ENCODE data around the gene EEF1AKMT3.

Gene EEF1AKMT3

DNA sequence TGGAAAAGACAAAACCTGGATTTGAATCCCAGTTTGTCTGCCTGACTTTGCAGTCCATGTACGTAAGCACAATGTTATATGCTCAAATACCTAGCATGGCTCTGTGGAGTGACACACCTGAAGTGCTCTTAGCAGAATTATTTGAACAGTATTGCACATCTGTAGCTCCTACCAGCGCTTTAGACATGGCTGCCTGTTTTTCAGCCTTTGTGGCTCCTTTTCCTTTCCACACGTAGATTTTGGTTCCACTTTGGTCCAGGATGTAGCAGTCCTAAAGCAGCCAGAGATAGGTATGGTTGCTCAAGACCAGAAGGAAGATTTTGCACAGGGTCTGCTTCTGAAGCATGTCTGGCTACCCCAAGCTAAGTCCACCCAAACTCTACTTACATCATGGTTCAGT, 37.0 kb downstream of the EEF1AKMT3 start:
- H3K4me2 ChIP-seq (ENCODE audit: insufficient read depth, low read length, poor library complexity, severe bottlenecking), result no peak overlapping the region
- no peak overlapping the region for H3K27ac ChIP-seq (replicated peaks; ENCODE audit: low read length)
- H3K23ac ChIP-seq (ENCODE audit: low read depth, low read length, poor library complexity), result no peak overlapping the region
- no peak overlapping the region for H2AK5ac ChIP-seq (ENCODE audit: low read depth, low read length)
- peaks cover 11 to 47% of the 10 kb centered on the region in 2 donors for H3K36me3 ChIP-seq (replicated peaks in 1 of 2; ENCODE audit: control insufficient read depth in 2 of 2, insufficient read depth in 2 of 2, low read length in 2 of 2)
- no peak overlapping the region for H4K91ac ChIP-seq (ENCODE audit: low read depth, low read length, poor library complexity)
- H3K9me3 ChIP-seq (replicated peaks in 1 of 2; ENCODE audit: control insufficient read depth in 2 of 2, insufficient read depth in 1 of 2, low read depth in 1 of 2, low read length in 2 of 2), result no peaks in the 10 kb centered on the region
- no peak overlapping the region for H3K18ac ChIP-seq (ENCODE audit: low read length)
- no peak overlapping the region for H3K4me3 ChIP-seq (ENCODE audit: low read length in 2 of 2)
- H3K4me1 ChIP-seq (ENCODE audit: control insufficient read depth in 2 of 2, insufficient read depth in 1 of 2, low read depth in 1 of 2, low read length in 2 of 2), result no peaks in the 10 kb centered on the region
- H2BK15ac ChIP-seq (ENCODE audit: low read length), result no peak overlapping the region
- peaks cover 0 to 2% (median 0%) of the 10 kb centered on the region in 3 experiments for H3K27me3 ChIP-seq (ENCODE audit: control insufficient read depth in 3 of 3, insufficient read depth in 3 of 3, low read depth in 1 of 3, low read length in 3 of 3)
- no peak overlapping the region for H2BK12ac ChIP-seq (ENCODE audit: low read length)
- H4K8ac ChIP-seq (ENCODE audit: low read depth, low read length), result no peak overlapping the region
- H3K4ac ChIP-seq (ENCODE audit: low read length), result no peak overlapping the region
- DNase-seq (ENCODE audit: low spot score), result no peak
- WGBS, 2 donors (ENCODE audit: extremely low coverage in 2 of 2, insufficient read length in 2 of 2, insufficient replicate concordance in 1 of 2), result no CpG with 5 or more reads among the region's 3 CpGs
- H2BK120ac ChIP-seq (ENCODE audit: low read depth, low read length), result no peak overlapping the region
- H2AFZ ChIP-seq (ENCODE audit: low read length), result no peak overlapping the region
- H3K9ac ChIP-seq (ENCODE audit: low read depth, low read length, poor library complexity), result no peak overlapping the region
- no peak overlapping the region for H2BK5ac ChIP-seq (ENCODE audit: low read length)
- no peaks in the 10 kb centered on the region for H3K79me1 ChIP-seq (ENCODE audit: low read depth, low read length)
- H3K14ac ChIP-seq (ENCODE audit: low read length), result no peak overlapping the region

DNA sequence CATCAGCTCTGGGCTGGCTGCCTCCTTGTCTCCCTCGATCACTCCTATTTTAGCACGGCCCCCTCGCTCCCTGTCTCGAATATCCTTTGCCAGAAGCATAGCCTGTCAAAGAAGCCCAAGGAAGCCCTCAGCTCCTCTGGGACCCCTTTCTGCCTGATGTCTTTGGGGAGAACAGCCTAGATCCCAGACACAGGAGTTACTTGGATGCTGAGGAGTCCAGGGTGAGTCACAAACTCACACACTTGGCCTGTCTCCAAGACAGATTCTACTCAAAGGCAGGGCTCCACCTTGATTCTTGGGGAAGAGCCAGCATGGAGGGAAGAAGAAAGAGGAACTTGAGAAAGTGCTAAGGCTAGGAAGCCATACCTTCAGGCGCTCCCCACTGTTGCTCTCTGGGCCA, 38.0 kb downstream of the EEF1AKMT3 start:
- Histone ChIP-seq H4K8ac (ENCODE audit: low read depth, low read length) (no peak overlapping the region), H4K91ac (ENCODE audit: low read depth, low read length, poor library complexity) (no peak overlapping the region), H3K18ac (ENCODE audit: low read length) (no peak overlapping the region), H3K4me1 (ENCODE audit: control insufficient read depth in 2 of 2, insufficient read depth in 1 of 2, low read depth in 1 of 2, low read length in 2 of 2) (no peaks in the 10 kb centered on the region), H2BK5ac (ENCODE audit: low read length) (no peak overlapping the region), H3K9me3 (replicated peaks in 1 of 2; ENCODE audit: control insufficient read depth in 2 of 2, insufficient read depth in 1 of 2, low read depth in 1 of 2, low read length in 2 of 2) (no peaks in the 10 kb centered on the region), H3K36me3 (replicated peaks in 1 of 2; ENCODE audit: control insufficient read depth in 2 of 2, insufficient read depth in 2 of 2, low read length in 2 of 2) (peaks cover 11 to 46% of the 10 kb centered on the region in 2 donors), H3K14ac (ENCODE audit: low read length) (no peak overlapping the region), H2AFZ (ENCODE audit: low read length) (no peak overlapping the region), H3K27ac (replicated peaks; ENCODE audit: low read length) (no peak overlapping the region), H3K4ac (ENCODE audit: low read length) (no peak overlapping the region), H3K9ac (ENCODE audit: low read depth, low read length, poor library complexity) (no peak overlapping the region), H3K4me3 (ENCODE audit: low read length in 2 of 2) (no peak overlapping the region), H2BK15ac (ENCODE audit: low read length) (no peak overlapping the region), H3K79me1 (ENCODE audit: low read depth, low read length) (no peaks in the 10 kb centered on the region), H2BK12ac (ENCODE audit: low read length) (no peak overlapping the region), H3K23ac (ENCODE audit: low read depth, low read length, poor library complexity) (no peak overlapping the region), H3K27me3 (ENCODE audit: control insufficient read depth in 3 of 3, insufficient read depth in 3 of 3, low read depth in 1 of 3, low read length in 3 of 3) (peaks cover 0 to 2% (median 0%) of the 10 kb centered on the region in 3 experiments), H3K4me2 (ENCODE audit: insufficient read depth, low read length, poor library complexity, severe bottlenecking) (no peak overlapping the region), H2BK120ac (ENCODE audit: low read depth, low read length) (no peak overlapping the region), H2AK5ac (ENCODE audit: low read depth, low read length) (no peak overlapping the region)
- no peak for DNase-seq (ENCODE audit: low spot score)
- no CpG with 5 or more reads among the region's 5 CpGs for WGBS, 2 donors (ENCODE audit: extremely low coverage in 2 of 2, insufficient read length in 2 of 2, insufficient replicate concordance in 1 of 2)

DNA sequence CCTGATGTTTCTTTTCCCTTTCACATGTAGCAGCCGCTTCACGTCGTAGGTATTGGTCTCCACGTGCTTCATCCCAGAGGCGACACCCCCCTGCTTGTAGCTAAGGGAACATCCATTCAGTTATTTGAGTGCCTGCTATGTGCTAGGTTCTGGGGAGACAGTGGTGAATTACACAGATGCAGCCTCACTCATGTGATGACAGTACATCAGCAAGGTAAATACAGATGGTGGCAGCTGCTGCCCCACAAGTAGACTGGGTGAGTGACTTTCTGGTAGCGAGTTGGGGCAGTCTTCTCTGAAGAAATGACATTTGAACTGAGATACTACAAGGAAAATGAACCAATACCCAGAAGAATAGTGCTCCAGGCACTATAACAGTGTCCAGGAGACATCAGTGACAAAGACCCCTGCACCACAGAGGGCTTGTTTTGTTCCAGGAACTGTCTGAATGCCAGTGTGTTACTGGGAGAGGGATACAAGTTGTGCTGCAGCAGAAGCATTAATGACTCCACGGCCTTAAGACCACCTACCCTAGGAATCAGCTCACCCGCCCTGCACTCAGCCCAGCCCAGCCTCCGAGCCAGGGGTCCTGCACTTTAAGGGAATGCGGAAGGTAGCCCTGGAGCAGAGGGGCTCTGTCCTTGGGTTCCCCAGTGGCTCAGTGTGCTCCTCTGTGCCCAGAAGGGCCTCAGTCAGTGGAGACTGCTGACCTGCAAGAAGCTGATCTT, 38.8 kb downstream of the EEF1AKMT3 start:
- Histone ChIP-seq H2AFZ (ENCODE audit: low read length) (no peak overlapping the region), H2BK120ac (ENCODE audit: low read depth, low read length) (no peak overlapping the region), H3K27me3 (ENCODE audit: control insufficient read depth in 3 of 3, insufficient read depth in 3 of 3, low read depth in 1 of 3, low read length in 3 of 3) (peaks cover 0 to 2% (median 0%) of the 10 kb centered on the region in 3 experiments), H2BK15ac (ENCODE audit: low read length) (no peak overlapping the region), H3K79me1 (ENCODE audit: low read depth, low read length) (no peaks in the 10 kb centered on the region), H3K4ac (ENCODE audit: low read length) (no peak overlapping the region), H3K27ac (replicated peaks; ENCODE audit: low read length) (no peak overlapping the region), H3K14ac (ENCODE audit: low read length) (no peak overlapping the region), H2AK5ac (ENCODE audit: low read depth, low read length) (no peak overlapping the region), H3K9me3 (replicated peaks in 1 of 2; ENCODE audit: control insufficient read depth in 2 of 2, insufficient read depth in 1 of 2, low read depth in 1 of 2, low read length in 2 of 2) (no peaks in the 10 kb centered on the region), H3K4me2 (ENCODE audit: insufficient read depth, low read length, poor library complexity, severe bottlenecking) (no peak overlapping the region), H4K91ac (ENCODE audit: low read depth, low read length, poor library complexity) (no peak overlapping the region), H3K4me1 (ENCODE audit: control insufficient read depth in 2 of 2, insufficient read depth in 1 of 2, low read depth in 1 of 2, low read length in 2 of 2) (no peaks in the 10 kb centered on the region), H3K4me3 (ENCODE audit: low read length in 2 of 2) (no peak overlapping the region), H2BK12ac (ENCODE audit: low read length) (no peak overlapping the region), H3K18ac (ENCODE audit: low read length) (no peak overlapping the region), H2BK5ac (ENCODE audit: low read length) (no peak overlapping the region), H3K36me3 (replicated peaks in 1 of 2; ENCODE audit: control insufficient read depth in 2 of 2, insufficient read depth in 2 of 2, low read length in 2 of 2) (peaks cover 11 to 49% of the 10 kb centered on the region in 2 donors), H3K23ac (ENCODE audit: low read depth, low read length, poor library complexity) (no peak overlapping the region), H4K8ac (ENCODE audit: low read depth, low read length) (no peak overlapping the region), H3K9ac (ENCODE audit: low read depth, low read length, poor library complexity) (no peak overlapping the region)
- WGBS, 2 donors (ENCODE audit: extremely low coverage in 2 of 2, insufficient read length in 2 of 2, insufficient replicate concordance in 1 of 2), result no CpG with 5 or more reads among the region's 10 CpGs
- DNase-seq (ENCODE audit: low spot score), result no peak

DNA sequence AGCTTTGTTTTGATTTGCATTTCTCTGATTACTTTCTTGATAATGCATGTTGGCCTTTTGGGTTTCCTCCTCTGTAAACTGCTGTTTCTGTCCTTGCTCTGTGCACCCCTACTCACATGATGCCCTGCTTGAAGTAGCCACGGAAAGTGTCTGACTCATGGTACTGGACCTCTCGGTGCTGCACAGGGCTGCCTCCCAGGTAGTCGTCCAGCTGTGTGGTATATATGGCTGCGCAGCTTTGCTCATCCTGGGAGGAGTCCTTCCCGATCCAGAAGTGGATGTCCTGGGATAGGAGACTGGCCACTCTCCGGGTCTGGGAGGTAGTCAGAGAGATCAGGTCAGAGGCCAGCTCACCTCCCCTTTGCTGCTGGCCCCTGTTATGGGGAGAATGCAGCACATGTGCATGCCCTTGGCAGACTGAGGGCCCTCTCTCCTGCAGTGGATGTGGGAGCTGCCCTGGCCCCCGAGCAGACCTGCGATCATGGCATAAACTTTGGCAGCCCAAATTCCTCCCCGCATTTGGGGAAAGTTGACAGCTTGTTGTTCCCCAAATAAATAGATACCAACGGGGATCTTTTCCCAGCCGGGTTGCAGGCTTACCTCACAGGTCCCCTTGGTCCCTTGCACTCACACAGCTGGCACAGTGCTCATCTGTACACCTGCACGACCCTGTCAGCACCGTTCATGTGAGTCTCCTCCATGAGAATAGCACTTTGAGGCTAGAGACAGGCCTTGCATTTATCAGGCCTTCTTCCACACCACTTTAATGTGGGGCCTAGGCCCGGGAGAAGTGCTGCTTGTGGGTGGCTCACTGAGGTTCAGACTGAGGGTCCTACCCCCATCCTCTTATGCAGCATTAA, 40.9 kb downstream of the EEF1AKMT3 start:
- DNase-seq (ENCODE audit: low spot score), result no peak
- Histone ChIP-seq H2BK12ac (ENCODE audit: low read length) (no peak overlapping the region), H3K9ac (ENCODE audit: low read depth, low read length, poor library complexity) (no peak overlapping the region), H3K14ac (ENCODE audit: low read length) (no peak overlapping the region), H3K4me3 (ENCODE audit: low read length in 2 of 2) (peak overlapping the region in 1 of 2 donors; percentile 25), H3K4ac (ENCODE audit: low read length) (no peak overlapping the region), H3K79me1 (ENCODE audit: low read depth, low read length) (no peaks in the 10 kb centered on the region), H3K36me3 (replicated peaks in 1 of 2; ENCODE audit: control insufficient read depth in 2 of 2, insufficient read depth in 2 of 2, low read length in 2 of 2) (peaks cover 4 to 35% of the 10 kb centered on the region in 2 donors), H4K91ac (ENCODE audit: low read depth, low read length, poor library complexity) (no peak overlapping the region), H2BK5ac (ENCODE audit: low read length) (no peak overlapping the region), H2BK15ac (ENCODE audit: low read length) (no peak overlapping the region), H2AK5ac (ENCODE audit: low read depth, low read length) (no peak overlapping the region), H3K9me3 (replicated peaks in 1 of 2; ENCODE audit: control insufficient read depth in 2 of 2, insufficient read depth in 1 of 2, low read depth in 1 of 2, low read length in 2 of 2) (no peaks in the 10 kb centered on the region), H3K27me3 (ENCODE audit: control insufficient read depth in 3 of 3, insufficient read depth in 3 of 3, low read depth in 1 of 3, low read length in 3 of 3) (peaks cover 0 to 2% (median 0%) of the 10 kb centered on the region in 3 experiments), H3K4me2 (ENCODE audit: insufficient read depth, low read length, poor library complexity, severe bottlenecking) (no peak overlapping the region), H2AFZ (ENCODE audit: low read length) (no peak overlapping the region), H3K23ac (ENCODE audit: low read depth, low read length, poor library complexity) (no peak overlapping the region), H2BK120ac (ENCODE audit: low read depth, low read length) (no peak overlapping the region), H3K18ac (ENCODE audit: low read length) (no peak overlapping the region), H3K4me1 (ENCODE audit: control insufficient read depth in 2 of 2, insufficient read depth in 1 of 2, low read depth in 1 of 2, low read length in 2 of 2) (no peaks in the 10 kb centered on the region), H4K8ac (ENCODE audit: low read depth, low read length) (no peak overlapping the region), H3K27ac (replicated peaks; ENCODE audit: low read length) (no peak overlapping the region)
- no CpG with 5 or more reads among the region's 14 CpGs for WGBS, 2 donors (ENCODE audit: extremely low coverage in 2 of 2, insufficient read length in 2 of 2, insufficient replicate concordance in 1 of 2)
